Skeletal muscle tissue (tissue), 4 donors: ENCODE results near the gene CREG2. TPM values are rescaled to one million over a fixed set of nuclear protein-coding genes. Genes with fewer than 3 reads are reported as not detected.

Source experiments
- H3K27ac ChIP-seq: one replicate; pipeline ENCODE4 v1.7.0; 2013; ENCODE audit warnings: mild to moderate bottlenecking, low read depth, low read length, inconsistent platforms
- H3K27me3 ChIP-seq, 3 donors: one replicate each; pipeline ENCODE4 v1.7.0; 2013; ENCODE audit warnings: low read length in 3 of 3; ENCODE audit not compliant: control insufficient read depth in 3 of 3, insufficient read depth in 3 of 3
- H3K36me3 ChIP-seq, 3 donors: one replicate each; pipeline ENCODE4 v1.7.0; 2013; ENCODE audit warnings: low read length in 3 of 3; ENCODE audit not compliant: control insufficient read depth in 3 of 3, insufficient read depth in 3 of 3
- H3K4me1 ChIP-seq, 3 donors: one replicate each; pipeline ENCODE4 v1.7.0; 2013; ENCODE audit warnings: low read length in 3 of 3, mild to moderate bottlenecking in 3 of 3; ENCODE audit not compliant: control insufficient read depth in 3 of 3, insufficient read depth in 3 of 3
- H3K4me3 ChIP-seq, 3 donors: one replicate each; pipeline ENCODE4 v1.7.0; 2013; ENCODE audit warnings: low read length in 3 of 3
- H3K9ac ChIP-seq, 3 donors: one replicate each; pipeline ENCODE4 v1.7.0; 2013; ENCODE audit warnings: low read length in 3 of 3, mild to moderate bottlenecking in 3 of 3, moderate library complexity in 2 of 3, low read depth in 1 of 3
- H3K9me3 ChIP-seq, 3 donors: one replicate each; pipeline ENCODE4 v1.7.0; 2013; ENCODE audit warnings: low read length in 3 of 3; ENCODE audit not compliant: control insufficient read depth in 3 of 3
- total RNA-seq: library from RNA; depleted of rRNA; stranded (reverse); fragments of >200 nt; gene quantifications from one replicate; pipeline ENCODE4 v1.2.3, GENCODE V29; 2014
- donor health status: Osteomylitis.

CREG2 gene
- total RNA-seq, 1 donor from 2014 or later = 1.6 TPM

DNA sequence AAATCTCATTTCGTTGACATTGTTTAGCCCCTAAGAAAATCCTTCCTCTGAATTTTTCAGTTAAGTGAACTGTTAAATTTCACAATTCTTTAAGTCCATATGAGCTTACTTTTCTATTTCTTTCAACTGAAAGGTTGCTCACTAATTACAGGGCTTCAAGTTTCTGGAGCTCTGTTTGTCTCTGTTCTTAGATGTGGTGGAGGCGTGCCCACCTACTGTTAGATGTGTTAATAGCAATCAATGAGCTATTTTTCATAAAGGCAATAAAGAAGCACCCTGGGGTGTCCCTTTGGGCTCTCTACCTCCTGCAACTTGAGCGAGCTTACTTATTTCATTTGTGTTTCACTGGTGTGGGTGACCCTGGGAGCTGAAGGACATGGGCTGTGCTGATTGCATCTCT lies 25.0 kb downstream of the CREG2 start:
- H3K9me3 ChIP-seq = no peaks in the 10 kb centered on the region
- no peak overlapping the region for H3K27ac ChIP-seq

DNA sequence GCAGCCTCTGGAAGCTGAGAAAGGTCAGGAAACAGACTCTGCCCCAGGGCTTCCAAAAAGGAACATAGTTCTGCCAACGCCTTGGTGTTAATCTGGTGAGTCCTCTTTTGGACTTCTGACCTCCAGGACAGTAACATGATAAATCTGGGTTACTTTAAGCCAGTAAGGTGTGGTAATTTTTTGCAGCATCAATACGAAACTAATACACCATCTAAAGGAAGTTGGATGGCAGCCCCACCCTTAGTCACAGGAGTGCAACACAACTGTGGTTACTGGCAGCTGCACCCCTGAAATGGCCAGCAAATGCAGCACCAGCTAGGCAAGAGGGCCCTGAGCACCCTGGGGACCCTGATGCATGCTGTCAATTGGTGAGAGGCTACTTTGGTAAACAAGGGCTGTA lies 25.8 kb downstream of the CREG2 start:
- H3K36me3 ChIP-seq = no peaks in the 10 kb centered on the region
- H3K27me3 ChIP-seq = no peaks in the 10 kb centered on the region
- H3K9ac ChIP-seq = no peak overlapping the region
- H3K4me3 ChIP-seq = no peak overlapping the region
- no peaks in the 10 kb centered on the region for H3K9me3 ChIP-seq
- H3K4me1 ChIP-seq = no peaks in the 10 kb centered on the region
- no peak overlapping the region for H3K27ac ChIP-seq

More for the DNA sequence above, 25.0 kb downstream of the CREG2 start:
- Histone ChIP-seq H3K27me3 (no peaks in the 10 kb centered on the region), H3K4me3 (no peak overlapping the region), H3K36me3 (no peaks in the 10 kb centered on the region), H3K9ac (no peak overlapping the region), H3K4me1 (no peaks in the 10 kb centered on the region)

DNA sequence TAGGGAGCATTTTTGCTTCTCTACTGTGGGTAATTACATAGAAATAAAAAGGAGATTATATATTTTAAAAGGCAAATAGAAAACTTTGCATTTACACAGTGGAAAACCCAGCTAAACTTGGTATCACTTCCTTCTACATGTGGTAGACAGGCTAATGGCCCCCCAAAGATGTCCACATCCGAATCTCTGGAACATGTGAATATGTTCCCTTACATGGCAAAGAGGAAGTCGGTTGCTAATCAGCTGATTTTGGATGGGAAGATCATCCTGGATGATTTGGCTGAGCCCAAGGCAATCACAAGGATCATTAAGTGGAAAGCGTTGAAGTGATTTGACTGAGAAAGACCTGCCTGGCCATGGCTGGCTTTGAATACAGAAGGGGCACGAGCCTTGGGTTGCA lies 26.2 kb downstream of the CREG2 start:
- Histone ChIP-seq H3K27ac (no peak overlapping the region), H3K9me3 (no peaks in the 10 kb centered on the region), H3K9ac (no peak overlapping the region), H3K4me1 (no peaks in the 10 kb centered on the region), H3K4me3 (no peak overlapping the region), H3K27me3 (no peaks in the 10 kb centered on the region), H3K36me3 (no peaks in the 10 kb centered on the region)

DNA sequence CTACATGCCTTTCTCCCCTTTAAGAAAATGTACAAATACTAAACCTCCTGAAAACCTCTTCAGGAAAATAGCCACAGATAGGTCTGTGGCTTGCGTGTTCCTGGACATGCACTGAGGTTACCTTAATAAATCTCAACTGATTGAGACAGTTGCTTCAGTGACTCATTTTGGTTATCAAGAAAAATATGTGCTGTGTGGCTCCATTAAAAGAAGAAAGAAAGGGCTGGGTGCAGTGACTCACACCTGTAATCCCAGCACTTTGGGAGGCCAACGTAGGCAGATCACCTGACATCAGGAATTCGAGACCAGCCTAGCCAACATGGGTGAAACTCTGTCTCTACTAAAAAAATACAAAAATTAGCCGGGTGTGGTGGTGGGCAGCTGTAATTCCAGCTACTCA lies 27.1 kb downstream of the CREG2 start:
- H3K36me3 ChIP-seq = no peaks in the 10 kb centered on the region
- no peak overlapping the region for H3K27ac ChIP-seq
- no peaks in the 10 kb centered on the region for H3K27me3 ChIP-seq
- H3K4me3 ChIP-seq = no peak overlapping the region
- H3K9ac ChIP-seq = no peak overlapping the region
- H3K9me3 ChIP-seq = no peaks in the 10 kb centered on the region
- H3K4me1 ChIP-seq = no peaks in the 10 kb centered on the region

DNA sequence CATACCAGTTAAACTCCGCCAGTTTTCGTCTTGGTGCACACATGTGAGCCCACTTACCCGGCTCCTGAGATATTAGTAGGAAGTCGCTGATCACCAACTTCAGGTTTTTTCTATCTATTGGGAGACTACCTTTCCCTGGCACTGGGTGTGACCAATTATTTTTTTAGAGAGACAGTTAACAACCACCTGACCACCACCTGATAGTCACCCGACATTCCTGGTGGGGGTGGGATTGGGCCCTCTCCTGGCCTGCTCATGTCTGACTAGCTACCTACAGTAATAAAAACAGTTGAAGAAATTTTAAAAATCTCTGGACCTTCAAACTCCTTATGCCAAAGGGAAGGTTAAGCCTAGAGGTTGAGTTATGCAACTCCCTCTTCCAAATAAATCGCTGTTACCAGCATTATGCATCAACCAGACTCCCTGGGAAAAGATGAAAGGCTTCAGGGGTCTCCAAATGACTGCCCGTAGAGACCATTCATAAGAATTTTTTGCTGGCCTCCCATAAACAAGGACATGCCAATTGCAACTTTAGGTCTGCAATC lies 27.8 kb downstream of the CREG2 start:
- no peaks in the 10 kb centered on the region for H3K9me3 ChIP-seq
- no peaks in the 10 kb centered on the region for H3K4me1 ChIP-seq
- no peaks in the 10 kb centered on the region for H3K36me3 ChIP-seq
- no peak overlapping the region for H3K9ac ChIP-seq
- H3K27me3 ChIP-seq = no peaks in the 10 kb centered on the region
- no peak overlapping the region for H3K4me3 ChIP-seq
- H3K27ac ChIP-seq = no peak overlapping the region

DNA sequence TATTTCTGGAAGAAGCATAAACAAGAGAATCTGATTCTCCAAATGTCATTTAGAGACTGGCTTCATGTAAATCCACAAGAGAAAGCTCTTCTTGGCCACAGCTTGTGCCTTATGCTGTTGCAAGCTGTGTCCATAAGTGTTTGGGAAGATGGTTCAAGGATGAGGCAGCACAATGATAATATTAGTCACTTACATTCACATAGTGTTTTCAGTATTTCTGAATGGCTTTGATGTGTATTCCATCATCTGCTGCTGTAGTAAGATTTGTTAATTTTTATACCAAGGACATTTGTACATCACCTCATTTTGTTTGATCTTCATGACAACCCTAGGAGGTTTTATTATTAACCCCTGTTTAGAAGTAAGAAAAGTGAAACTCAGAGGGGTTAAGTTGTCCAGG lies 29.9 kb downstream of the CREG2 start:
- H3K36me3 ChIP-seq = no peaks in the 10 kb centered on the region
- H3K4me1 ChIP-seq = no peaks in the 10 kb centered on the region
- no peak overlapping the region for H3K4me3 ChIP-seq
- no peaks in the 10 kb centered on the region for H3K9me3 ChIP-seq
- H3K27ac ChIP-seq = no peak overlapping the region
- no peaks in the 10 kb centered on the region for H3K27me3 ChIP-seq
- H3K9ac ChIP-seq = no peak overlapping the region

DNA sequence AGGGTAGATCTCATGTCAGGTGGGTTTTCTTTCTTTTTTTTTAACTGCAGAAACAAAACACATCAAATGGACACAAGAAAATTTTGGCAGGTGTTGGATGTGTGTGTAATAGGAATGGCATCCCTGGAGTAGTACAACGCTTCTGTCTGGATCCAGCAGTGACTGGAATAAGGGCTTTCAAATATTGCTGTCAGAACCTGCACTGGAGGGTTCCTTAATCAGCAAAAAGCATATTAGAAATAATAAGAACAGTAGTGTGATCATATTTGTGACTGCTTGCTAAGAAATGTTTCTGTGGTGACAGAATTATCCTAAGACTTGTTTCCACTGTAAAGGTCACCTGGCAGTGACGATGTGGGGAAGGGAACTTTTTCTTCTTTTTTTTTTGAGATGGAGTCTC lies 30.8 kb downstream of the CREG2 start:
- no peaks in the 10 kb centered on the region for H3K27me3 ChIP-seq
- no peaks in the 10 kb centered on the region for H3K4me1 ChIP-seq
- H3K9me3 ChIP-seq = no peaks in the 10 kb centered on the region
- no peak overlapping the region for H3K4me3 ChIP-seq
- H3K27ac ChIP-seq = no peak overlapping the region
- H3K36me3 ChIP-seq = no peaks in the 10 kb centered on the region
- H3K9ac ChIP-seq = no peak overlapping the region

DNA sequence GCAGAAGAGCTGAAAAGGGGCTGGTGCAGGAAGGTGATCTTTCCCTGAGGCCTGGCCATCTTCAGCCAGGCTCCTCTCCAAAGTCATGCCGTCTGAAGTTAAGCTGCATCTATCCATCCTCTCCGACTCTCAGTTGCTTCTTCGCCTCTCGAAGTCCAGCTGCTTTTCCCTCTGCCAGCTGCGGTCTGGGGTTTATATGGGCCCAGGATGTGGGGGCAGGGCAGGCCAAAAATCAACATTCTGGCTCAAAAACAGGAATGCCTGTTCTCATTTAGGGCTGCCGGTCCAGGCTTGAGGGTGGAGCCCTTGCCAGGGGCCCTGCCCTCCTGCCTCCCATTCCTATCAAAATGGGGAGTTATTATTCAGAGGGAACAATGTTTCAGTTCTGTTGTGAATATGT lies 31.2 kb downstream of the CREG2 start:
- no peak overlapping the region for H3K9ac ChIP-seq
- H3K4me1 ChIP-seq = no peaks in the 10 kb centered on the region
- H3K9me3 ChIP-seq = no peaks in the 10 kb centered on the region
- H3K4me3 ChIP-seq = no peak overlapping the region
- H3K27me3 ChIP-seq = no peaks in the 10 kb centered on the region
- no peak overlapping the region for H3K27ac ChIP-seq
- no peaks in the 10 kb centered on the region for H3K36me3 ChIP-seq

DNA sequence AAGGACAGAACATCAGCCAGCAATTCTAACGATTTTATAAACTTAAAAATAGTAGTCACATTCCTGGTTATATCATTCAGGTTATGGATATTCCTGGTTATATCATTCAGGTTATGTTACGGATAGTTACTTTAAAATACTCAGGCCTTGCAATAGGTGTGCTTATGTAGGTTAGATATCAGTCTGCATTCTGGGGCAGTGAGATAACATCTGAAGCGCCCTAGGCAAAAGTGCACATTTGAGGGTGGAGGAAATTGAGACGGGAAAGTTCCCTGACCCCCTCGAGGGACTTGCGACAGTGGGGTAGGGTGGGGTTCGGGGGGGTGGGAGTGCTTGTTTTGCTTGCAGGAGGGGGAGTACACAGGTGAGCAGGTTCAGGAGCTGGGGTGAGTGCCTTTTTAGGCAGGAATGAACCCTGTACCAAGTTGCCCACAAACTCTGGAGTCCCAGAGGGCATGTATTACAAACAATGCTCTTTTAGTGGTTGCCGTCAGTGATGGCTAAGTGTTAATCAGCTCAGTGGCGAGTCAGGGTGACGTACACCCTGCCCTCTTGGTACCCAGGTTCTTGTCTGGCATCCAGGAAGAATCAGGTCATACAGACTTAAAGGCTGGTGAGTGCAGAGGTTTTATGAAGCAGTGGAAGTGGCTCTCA lies 31.8 kb downstream of the CREG2 start:
- Histone ChIP-seq H3K36me3 (no peaks in the 10 kb centered on the region), H3K4me1 (no peaks in the 10 kb centered on the region), H3K9ac (no peak overlapping the region)

DNA sequence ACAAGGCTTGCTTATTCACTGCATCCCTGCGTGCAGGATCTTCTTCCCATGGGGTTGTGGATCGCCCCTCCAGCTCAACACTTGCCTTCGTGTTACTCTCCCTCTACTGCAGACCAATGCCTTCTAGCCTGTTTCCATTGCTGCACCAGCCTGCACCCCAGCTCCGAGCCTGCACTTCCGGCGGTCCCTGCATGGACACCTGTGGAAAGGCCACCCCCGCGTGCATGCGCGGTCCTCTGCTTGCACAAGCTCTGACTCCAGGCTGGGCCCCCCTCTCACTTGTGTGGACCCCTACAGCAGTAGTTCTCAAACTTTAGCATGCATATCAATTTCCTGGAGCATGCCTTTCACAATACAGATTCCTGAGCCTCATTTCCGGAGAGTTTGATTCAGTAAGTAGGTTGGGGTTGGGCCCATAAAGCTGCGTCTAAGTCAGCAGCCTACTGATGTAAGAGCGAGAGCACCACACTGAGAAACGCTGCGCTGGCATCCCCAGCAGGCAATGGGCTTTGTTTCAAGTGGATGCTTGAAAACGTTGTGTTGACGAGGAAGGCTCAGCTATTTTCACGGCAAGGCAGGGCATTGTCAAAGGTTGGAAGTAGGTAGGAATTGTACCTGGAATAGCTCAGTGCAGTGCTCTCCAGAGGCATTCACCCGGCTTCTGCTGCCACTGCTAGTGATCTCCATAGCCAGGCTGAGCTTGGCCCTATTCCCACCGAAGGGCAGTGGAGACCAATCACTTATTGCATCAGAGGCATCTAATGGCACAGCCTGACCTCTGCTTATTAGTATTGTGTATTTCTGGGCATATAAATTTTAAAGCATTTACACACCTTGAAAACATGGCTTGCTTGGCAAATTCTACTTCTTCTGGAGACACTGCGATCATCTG lies 32.6 kb downstream of the CREG2 start:
- H3K9ac ChIP-seq = no peak overlapping the region
- H3K27ac ChIP-seq = no peak overlapping the region
- no peaks in the 10 kb centered on the region for H3K36me3 ChIP-seq
- H3K4me1 ChIP-seq = no peaks in the 10 kb centered on the region
- no peaks in the 10 kb centered on the region for H3K9me3 ChIP-seq
- no peak overlapping the region for H3K4me3 ChIP-seq
- H3K27me3 ChIP-seq = no peaks in the 10 kb centered on the region

More for the DNA sequence above, 31.8 kb downstream of the CREG2 start:
- no peaks in the 10 kb centered on the region for H3K9me3 ChIP-seq
- H3K4me3 ChIP-seq = no peak overlapping the region
- H3K27me3 ChIP-seq = no peaks in the 10 kb centered on the region
- no peak overlapping the region for H3K27ac ChIP-seq
